Measurements from ENCODE around the gene SELENOF.
"Not testable (repeated sequence)": the region's sequence is repeated elsewhere in the genome, so short reads cannot be mapped to it uniquely, and the experiment has no call there.

SELENOF gene

DNA sequence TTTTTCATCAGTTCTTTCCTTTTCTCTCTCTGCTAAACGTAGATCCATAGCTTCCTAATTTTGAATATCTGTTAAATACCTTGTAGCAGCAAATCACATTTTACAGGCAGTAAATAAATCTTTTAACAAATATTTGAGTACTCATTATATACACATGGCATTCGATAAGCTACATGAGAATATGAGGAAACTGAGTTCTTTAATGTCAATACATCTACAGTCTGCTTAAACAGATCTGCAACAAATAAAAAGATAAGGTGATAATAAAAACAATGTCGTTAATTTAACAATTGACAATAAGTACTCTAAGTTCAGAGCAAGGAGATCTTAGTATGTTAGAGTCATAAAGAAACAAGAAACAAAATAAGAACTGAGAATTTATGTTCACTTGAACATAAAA lies 42.9 kb downstream of the SELENOF start:
- no peak overlapping the region for H3K27ac ChIP-seq (ENCODE audit: low read depth, low read length, poor library complexity, severe bottlenecking)
- no peak overlapping the region for H3K4me3 ChIP-seq (ENCODE audit: low read depth, low read length, poor library complexity, severe bottlenecking)
- no peak overlapping the region for H3K9ac ChIP-seq (ENCODE audit: low read length)
- TF ChIP-seq EZH2 (IDR thresholded peaks at IDR 0.05; ENCODE audit: borderline replicate concordance, low read length) (no peak), CTCF (IDR thresholded peaks at IDR 0.05; ENCODE audit: low read length) (no peak)
- H3K4me1 ChIP-seq (ENCODE audit: insufficient read depth, low read length, severe bottlenecking), result no peaks in the 10 kb centered on the region
- no peak overlapping the region for H2AFZ ChIP-seq (ENCODE audit: low read length)
- H3K27me3 ChIP-seq (ENCODE audit: insufficient read depth, low read length), result no peaks in the 10 kb centered on the region
- no peak overlapping the region for H3K4me2 ChIP-seq (ENCODE audit: low read length)
- H3K79me2 ChIP-seq (ENCODE audit: insufficient read depth, low read length), result no peaks in the 10 kb centered on the region
- H4K20me1 ChIP-seq (ENCODE audit: insufficient read depth, low read length), result no peaks in the 10 kb centered on the region
- no peaks in the 10 kb centered on the region for H3K9me2 ChIP-seq (ENCODE audit: low read depth, low read length)
- H3K36me3 ChIP-seq (ENCODE audit: insufficient read depth, low read length), result peaks cover 15% of the 10 kb centered on the region
- H3F3A ChIP-seq (ENCODE audit: insufficient read depth, low read length), result no peaks in the 10 kb centered on the region
- H3K9me3 ChIP-seq (ENCODE audit: low read length), result no peaks in the 10 kb centered on the region

DNA sequence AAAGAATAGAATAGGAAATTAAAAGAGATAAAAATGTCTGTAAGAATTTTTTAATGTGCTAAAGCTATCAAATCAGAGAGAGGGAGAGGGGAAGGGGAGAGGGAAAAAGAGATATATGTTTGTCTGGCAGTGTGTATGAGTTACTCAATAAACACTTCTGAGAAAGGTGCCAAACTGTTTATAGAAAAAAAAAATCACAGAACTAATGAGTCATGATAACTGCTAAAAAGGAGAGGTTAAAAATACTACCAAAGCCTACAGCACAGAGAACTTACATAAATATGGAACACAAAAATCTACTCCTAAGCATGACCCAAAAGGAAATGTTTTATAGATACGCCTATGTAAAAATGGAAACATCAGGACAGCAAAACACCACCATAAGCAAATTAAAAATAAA lies 45.4 kb downstream of the SELENOF start:
- Histone ChIP-seq H3K9me3 (ENCODE audit: low read length) (no peaks in the 10 kb centered on the region), H4K20me1 (ENCODE audit: insufficient read depth, low read length) (no peaks in the 10 kb centered on the region), H3K4me1 (ENCODE audit: insufficient read depth, low read length, severe bottlenecking) (no peaks in the 10 kb centered on the region), H3K27ac (ENCODE audit: low read depth, low read length, poor library complexity, severe bottlenecking) (no peak overlapping the region), H3F3A (ENCODE audit: insufficient read depth, low read length) (no peaks in the 10 kb centered on the region), H2AFZ (ENCODE audit: low read length) (no peak overlapping the region), H3K79me2 (ENCODE audit: insufficient read depth, low read length) (no peaks in the 10 kb centered on the region; the same call in 1 of the 2 replicates), H3K4me2 (ENCODE audit: low read length) (no peak overlapping the region), H3K27me3 (ENCODE audit: insufficient read depth, low read length) (no peaks in the 10 kb centered on the region), H3K9ac (ENCODE audit: low read length) (no peak overlapping the region), H3K9me2 (ENCODE audit: low read depth, low read length) (no peaks in the 10 kb centered on the region), H3K36me3 (ENCODE audit: insufficient read depth, low read length) (peaks cover 21% of the 10 kb centered on the region), H3K4me3 (ENCODE audit: low read depth, low read length, poor library complexity, severe bottlenecking) (no peak overlapping the region)
- no peak for TF ChIP-seq EZH2 (IDR thresholded peaks at IDR 0.05; ENCODE audit: borderline replicate concordance, low read length)
- TF ChIP-seq CTCF (IDR thresholded peaks at IDR 0.05; ENCODE audit: low read length), result no peak

- H3K36me3 ChIP-seq (ENCODE audit: insufficient read depth, low read length), result peaks cover 29% of the 10 kb centered on the region
- not testable (repeated sequence) for H3K4me1 ChIP-seq (ENCODE audit: insufficient read depth, low read length, severe bottlenecking); H3K4me3 ChIP-seq (ENCODE audit: low read depth, low read length, poor library complexity, severe bottlenecking); H3K27me3 ChIP-seq (ENCODE audit: insufficient read depth, low read length); H3K9ac ChIP-seq (ENCODE audit: low read length); H3K27ac ChIP-seq (ENCODE audit: low read depth, low read length, poor library complexity, severe bottlenecking); H3K79me2 ChIP-seq (ENCODE audit: insufficient read depth, low read length); H3F3A ChIP-seq (ENCODE audit: insufficient read depth, low read length); H3K9me2 ChIP-seq (ENCODE audit: low read depth, low read length); H3K4me2 ChIP-seq (ENCODE audit: low read length); H4K20me1 ChIP-seq (ENCODE audit: insufficient read depth, low read length); H2AFZ ChIP-seq (ENCODE audit: low read length); H3K9me3 ChIP-seq (ENCODE audit: low read length)
These were observed 46.6 kb downstream of the SELENOF start for GRCh38 chr1:86867278-86867677.

- Histone ChIP-seq H3K9me2 (ENCODE audit: low read depth, low read length) (no peaks in the 10 kb centered on the region), H3K9ac (ENCODE audit: low read length) (no peak overlapping the region), H2AFZ (ENCODE audit: low read length) (no peak overlapping the region), H3K4me1 (ENCODE audit: insufficient read depth, low read length, severe bottlenecking) (no peaks in the 10 kb centered on the region), H3K4me2 (ENCODE audit: low read length) (no peak overlapping the region), H3K9me3 (ENCODE audit: low read length) (no peaks in the 10 kb centered on the region), H3F3A (ENCODE audit: insufficient read depth, low read length) (no peaks in the 10 kb centered on the region), H4K20me1 (ENCODE audit: insufficient read depth, low read length) (no peaks in the 10 kb centered on the region), H3K79me2 (ENCODE audit: insufficient read depth, low read length) (no peaks in the 10 kb centered on the region; the same call in 1 of the 2 replicates), H3K27ac (ENCODE audit: low read depth, low read length, poor library complexity, severe bottlenecking) (no peak overlapping the region), H3K36me3 (ENCODE audit: insufficient read depth, low read length) (peaks cover 29% of the 10 kb centered on the region), H3K4me3 (ENCODE audit: low read depth, low read length, poor library complexity, severe bottlenecking) (no peak overlapping the region), H3K27me3 (ENCODE audit: insufficient read depth, low read length) (no peaks in the 10 kb centered on the region)
- TF ChIP-seq CTCF (IDR thresholded peaks at IDR 0.05; ENCODE audit: low read length) (no peak), EZH2 (IDR thresholded peaks at IDR 0.05; ENCODE audit: borderline replicate concordance, low read length) (no peak)
These were observed 47.3 kb downstream of the SELENOF start for GRCh38 chr1:86866665-86867064.

All from OCI-LY1 (cell line).